SKM-1 (cell line): ENCODE measurements around the gene SDC1.

Experiments used
- DNase-seq: peaks from one replicate; lab custom pipeline; 2025; ENCODE audit not compliant: unreplicated experiment; lab: John Stamatoyannopoulos, UW

The SDC1 gene

DNA sequence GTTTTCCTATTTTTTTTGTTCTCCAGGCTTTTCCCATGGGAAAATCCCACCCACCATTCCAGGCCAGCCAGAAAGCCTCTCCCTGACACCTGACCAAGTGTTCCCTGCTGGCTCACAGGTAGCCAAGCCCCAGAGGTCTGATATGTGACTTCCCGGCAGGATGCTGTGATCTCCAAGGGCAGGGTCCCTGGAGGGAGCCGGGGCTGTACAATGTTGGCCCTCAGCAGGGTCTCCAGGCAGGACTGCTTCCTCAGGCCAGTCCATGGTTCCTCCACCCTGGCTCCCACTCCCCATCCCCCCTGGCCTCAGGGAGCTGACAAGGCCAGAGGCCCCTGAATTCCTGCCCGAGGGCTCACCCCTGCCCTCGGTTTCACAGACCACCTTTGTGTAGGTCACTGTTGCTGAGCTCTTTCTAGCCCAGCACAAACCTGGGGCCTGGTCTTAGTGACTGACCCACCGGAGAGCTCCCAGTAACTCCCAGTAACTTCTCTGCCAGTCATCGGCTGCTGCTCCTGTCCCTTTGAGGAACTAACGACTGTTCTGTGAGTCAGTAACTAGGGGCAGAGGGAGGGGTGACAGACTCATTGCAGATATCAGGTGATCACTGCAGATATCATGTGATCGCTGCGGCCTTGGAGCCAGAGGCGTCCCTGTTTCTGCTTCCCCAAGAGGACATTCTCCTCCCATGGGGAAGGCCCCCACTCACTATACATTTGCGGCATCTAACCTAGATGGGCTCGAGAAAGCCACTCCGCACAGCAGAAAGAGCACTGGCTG is 38.7 kb downstream of the SDC1 start:
- DNase-seq: peak; percentile 91

DNA sequence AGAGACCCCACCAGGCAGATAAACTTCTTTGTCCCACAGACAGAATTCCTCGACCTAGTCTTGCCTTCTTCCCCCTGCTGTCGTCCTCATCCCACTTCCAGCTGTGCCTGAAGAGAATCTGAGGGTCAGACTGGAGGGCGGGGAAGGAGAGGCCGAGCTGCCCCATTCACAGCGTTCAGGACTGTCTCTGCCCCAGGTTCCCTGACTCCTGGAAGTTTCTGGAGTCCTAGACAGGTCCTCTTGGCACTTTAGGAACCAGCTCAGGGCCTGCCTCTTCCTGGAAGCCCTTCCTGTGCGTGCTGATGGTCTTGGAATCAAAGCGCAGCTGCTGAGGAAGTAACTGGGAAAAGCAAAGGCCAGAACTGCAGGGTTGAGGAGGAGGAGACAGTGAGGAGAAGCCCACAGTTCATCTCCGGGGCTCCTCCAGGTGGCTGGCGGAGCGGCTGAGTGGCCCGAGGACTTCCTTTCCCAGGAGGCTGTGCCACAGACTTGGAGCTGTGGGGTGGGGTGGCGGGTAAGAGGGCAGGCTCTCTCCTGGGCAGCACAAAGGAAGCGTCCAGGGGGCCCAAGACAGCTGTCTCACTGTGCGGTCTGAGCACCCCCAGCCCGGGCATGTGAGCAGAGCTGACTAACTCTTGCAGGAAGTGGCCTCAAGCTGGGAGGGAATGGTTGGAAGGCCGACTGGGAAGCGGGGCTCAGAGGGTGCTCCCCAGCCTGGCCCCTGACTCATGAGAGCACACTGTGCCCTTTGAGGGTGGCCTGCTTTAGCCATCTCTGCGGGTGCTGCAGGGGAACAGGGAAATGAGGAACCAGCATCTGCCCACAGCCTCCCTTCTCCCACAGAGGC is 39.5 kb downstream of the SDC1 start:
- peak; percentile 43 for DNase-seq

DNA sequence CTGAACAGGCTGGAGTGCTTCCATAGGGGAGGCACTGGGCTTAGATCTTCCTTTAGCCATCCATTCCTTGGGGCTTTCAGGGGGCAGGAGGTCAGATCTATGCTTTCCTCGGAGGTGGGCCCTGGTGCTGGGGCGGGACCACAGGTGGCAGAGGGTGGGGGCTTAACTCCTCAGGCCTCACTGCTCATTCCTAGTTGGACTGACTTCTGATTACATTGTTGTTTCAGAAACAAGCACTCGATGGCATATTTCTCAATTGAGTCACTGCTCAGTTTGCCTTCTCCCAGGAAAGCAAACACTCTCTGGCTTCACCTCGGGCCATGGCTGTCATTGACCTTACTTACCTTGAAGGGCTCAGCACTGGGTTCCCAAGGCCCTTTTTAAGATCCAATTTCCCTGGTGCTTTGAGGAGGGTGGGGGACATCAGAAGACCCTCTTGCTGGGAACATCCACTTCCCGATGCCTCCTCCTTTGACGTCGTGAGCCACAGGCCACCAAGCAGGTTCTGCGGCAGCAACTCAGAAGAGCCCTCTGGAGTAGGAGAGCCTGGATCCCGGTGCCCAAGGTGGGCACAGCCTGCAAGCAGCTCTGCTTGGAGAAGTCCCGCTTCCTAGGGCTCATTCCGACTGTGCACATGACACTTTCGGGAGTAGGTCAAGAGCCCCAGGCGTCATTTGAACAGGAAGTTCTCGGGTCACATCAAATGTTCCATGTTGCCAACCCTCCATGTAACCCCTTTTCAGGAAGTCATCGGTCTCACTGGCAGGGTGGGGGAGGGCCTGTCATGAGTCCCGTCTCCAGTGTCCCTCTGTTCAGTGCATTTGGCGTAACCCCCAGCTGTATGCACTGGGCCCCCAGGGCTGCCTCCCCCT is 40.6 kb downstream of the SDC1 start:
- no peak for DNase-seq

DNA sequence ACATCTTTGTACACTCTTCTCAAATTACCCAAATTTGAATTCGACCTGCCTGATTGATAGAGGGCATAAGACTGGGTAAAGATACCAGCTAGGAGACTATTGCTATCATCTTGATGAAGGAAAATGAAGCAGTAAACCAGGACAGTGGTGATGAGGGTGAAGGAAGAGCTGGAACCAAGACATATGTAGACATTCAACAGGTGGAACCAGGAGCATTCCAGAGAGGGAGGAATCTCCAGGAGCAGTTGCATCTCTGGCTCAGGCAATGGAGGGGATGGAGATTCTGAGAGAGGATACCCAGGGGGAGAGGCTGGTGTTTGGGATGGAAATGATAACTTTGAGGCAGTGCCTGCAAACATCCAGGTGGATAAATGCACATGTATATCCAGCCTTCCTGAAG is 41.6 kb downstream of the SDC1 start:
- DNase-seq: no peak

DNA sequence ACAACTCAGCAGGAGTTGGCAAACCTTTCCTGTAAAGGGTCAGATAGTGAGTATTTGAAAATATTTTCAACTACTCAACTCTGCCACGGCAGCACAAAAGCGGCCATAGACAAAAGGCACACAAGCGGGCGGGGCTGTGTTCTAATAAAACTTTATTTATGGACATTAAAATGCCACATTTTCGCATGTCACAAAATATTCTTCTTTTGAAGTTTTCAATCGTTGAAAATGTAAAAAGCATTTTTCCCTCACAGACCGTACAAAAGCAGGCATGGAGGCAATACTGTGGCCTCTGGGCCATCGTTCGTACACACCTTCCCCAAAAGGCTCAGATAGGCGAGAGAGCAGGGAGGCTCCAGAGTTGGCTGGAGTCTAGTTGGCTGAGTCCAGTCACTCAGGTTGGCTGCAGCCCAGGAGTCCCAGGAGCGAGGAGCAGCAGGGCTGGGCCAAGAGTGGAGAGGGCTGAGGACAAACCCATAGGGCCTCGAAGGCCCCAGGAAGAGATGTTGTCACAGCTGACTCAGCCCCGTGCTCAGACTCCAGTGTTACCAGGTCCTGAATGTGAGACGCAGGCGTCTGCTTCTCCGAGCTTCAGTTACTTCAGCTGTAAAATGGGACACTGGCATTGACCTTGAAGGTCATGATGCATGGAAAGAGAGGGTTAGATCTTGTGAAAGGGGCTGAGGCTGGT is 42.5 kb downstream of the SDC1 start:
- no peak for DNase-seq

DNA sequence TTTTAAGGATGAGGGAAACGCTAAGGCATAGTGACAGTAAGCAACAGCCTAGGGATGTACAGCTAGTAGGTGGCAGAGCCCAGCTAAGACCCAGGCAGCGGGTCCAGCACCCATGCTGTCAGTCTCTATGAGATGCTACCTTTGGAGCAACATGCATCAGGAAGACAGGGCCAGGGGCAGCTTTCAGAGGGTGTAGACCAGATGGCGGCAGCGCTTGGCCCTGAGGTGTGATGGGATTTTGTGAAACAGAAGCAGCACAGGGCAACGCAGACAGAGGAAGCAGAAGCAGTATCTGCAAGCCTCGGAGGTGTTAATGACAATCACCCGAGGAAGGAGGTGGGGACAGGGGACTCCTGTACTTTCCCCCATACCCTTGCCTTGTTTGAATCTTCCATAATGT is 43.2 kb downstream of the SDC1 start:
- no peak for DNase-seq

DNA sequence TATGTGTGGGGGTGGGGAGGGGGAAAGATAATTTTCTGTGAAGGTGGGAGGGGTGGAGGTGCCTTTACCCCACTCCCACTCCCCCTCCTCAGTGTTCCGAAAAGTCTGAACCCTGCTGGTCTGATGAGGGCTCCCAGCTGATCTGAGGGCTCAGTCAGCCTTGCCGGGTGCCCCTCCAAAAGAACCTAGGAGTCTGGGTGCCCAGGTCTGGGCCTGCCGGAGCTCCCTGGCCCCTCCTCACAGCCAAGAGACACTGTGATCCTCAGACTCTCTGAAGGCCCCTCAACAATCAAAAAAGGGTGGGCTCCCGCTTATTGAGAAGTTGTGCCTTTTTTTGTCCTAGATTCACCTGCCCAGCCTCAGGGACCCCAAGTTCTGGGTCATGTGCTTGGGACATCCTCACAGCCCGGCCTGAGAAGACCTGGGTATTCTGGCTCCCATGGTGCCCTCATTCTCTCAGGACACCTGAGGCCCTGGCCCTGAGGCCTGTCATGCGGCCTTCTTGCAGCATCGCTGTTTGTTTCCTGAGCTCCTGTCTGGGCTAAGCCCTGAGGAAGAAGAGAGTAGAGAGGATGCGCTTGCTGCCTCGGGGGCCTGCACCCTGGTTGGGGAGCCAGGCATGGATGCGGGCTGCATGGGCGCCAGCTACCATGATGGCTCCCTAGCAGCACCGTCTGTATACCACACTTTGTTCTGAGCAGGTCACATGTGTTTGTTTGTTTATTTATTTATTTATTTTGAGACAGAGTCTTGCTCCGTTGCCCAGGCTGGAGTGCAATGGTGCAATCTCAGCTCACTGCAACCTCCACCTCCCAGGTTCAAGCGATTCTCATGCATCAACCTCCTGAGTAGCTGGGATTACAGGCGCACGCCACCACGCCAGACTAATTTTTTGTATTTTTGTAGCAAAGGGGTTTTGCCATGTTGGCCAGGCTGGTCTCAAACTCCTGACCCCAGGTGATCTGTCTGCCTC is 44.0 kb downstream of the SDC1 start:
- DNase-seq: no peak

DNA sequence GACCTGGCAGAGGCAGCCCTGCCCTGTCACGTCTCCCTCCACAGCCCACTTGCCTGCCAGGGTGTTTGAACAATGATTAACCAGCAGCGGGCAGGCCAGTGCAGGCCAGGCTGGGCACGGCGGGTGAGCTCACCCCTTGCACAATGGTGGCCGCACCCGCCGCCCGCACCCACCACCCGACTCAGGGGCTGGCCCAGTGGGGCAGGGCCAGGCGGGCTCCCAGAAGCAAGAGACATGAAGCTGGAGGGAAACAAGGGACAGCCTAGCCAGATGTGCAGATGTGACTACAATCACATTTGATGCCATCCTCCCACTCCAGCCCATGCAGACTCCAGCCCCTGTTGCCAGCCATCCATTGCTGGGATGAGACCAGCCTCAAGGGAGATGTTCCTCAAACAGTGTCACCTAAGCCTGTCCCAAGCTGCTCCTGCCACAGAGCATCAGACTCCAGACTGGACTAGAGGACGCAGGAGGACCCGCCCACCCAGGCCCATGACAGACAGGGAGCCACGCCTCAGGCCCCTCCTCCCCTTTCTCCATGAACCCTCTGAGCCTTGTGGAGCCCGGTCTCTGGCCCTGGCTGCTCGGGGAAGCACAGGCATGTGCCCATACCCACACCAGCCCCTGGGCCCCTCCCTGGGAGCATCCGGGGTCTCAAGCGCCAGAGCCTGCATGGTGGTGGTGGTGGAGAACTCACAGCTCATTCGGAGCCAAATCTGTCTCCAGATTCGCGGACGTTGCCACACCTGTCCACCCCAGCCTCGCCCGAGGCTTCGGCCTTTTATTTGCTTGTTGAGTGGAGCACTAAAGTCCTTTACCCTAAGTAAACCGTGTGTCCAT is 45.0 kb downstream of the SDC1 start:
- no peak for DNase-seq

DNA sequence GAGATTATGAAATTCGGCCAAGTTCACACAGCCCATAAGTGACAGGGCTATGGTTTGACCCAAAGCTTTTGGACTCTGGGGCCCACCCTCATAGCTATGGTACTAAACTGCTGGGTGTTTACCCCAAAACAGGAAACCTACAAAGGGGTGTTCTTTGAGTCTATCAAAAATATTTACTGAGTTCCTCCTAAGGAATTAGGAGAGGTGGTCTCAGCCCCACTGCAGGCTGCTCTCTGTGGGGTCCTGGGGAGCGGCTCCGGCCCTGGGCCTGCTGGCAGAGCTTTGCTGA is 45.5 kb downstream of the SDC1 start:
- DNase-seq: no peak

DNA sequence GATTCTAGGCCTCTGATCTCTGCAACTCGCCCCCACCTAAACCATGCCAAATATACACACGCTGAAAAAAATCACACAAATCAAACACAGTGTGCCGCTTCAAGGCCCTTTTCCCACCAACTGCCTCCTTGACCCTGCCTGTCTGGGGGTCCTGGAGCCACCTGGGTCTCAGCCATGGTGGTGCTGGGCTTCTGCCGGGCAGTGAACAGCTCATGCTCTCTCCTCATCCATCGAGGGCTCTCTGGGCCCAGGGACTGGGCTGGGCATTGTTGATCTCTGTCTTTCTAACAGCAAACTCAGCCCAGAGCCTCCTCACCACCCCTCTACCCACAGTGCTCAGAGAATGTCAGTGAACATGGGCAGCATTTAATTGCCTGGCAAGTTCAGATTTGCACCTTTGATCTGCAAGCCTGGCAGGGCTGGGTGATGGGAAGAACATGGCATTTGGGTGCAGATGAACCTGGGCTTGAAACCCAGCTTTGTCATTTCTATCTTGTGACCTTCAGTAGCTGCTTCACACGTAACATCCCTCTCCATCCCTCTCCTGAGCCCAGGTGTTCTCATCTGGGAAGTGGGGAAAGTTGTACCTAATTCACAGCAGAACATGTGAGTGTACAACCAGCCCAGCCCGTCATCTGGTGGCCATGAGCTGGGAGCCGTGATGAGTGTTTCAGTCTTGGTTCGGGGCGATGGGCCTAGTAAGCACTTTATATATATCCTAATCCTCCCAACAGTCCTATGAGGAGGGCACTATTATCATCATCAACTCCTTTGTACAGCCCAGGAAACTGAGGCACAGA is 46.1 kb downstream of the SDC1 start:
- no peak for DNase-seq

DNA sequence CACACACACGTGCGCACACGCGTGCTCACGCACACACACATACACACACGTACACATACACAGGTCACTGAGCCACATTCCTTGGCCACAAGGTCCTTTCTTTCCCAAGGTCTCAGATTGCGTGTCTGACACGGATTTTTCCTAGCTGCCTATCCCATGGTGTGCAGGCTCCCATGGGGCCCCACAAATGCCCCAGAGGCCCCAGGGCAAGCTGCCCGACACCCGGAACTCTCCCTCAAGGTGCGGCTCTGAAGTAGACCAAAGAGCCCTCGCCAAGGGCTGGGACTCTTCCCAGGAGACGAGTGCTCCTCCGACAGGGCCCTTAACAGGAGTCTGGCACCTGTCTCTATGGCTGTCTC is 46.7 kb downstream of the SDC1 start:
- DNase-seq: no peak

DNA sequence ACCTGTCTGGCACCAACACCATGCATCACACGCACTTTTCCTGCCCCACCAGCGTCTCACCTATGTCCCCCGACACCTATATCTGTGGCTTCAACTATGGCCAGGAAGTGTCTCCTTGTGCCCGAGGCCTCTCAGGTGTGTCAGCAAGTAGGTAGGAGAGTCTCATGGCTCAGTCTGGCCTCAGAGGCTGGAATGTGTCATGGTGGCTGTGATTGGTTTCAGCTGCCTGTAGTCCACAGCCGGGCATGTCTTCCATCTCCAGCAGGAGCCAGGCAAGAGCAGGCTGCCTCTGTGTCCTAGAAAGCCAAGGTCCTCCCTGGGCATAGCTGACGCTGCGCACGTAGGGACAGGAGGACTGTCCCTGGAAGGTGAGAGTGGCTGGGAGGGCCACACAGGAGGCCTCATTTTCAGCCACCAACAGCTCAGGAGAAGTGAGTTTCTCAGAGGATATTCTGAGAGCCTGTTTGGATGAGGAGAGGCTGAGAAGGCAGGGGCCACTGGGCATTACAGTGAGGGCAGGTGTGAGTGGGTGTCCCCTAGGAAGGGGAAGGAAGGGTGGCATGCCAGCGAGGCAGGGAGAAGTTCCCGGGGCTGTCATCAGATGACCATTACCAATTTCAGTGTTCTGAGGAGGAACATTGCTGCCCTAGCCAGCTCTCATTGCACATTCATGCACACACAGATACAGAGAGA is 47.2 kb downstream of the SDC1 start:
- DNase-seq: no peak

DNA sequence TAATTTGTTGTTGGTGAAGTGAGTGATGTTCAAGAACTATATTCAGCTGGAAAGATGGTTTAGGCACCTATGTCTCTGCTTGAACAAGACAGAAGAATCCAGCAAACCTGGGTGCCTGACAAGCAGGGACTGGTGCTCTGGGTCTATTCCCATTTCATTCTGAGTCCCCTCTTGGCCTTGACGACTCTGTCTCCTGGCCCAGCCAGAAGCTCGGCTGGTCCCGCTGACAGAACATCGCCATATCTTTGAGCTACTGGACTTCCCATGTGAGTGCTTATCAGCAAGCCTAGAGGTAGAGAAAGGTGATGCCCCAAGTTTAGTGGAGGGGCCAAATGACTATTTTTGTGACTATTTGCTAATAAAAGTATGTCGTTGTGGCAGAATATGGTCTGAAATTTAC is 48.2 kb downstream of the SDC1 start:
- no peak for DNase-seq

DNA sequence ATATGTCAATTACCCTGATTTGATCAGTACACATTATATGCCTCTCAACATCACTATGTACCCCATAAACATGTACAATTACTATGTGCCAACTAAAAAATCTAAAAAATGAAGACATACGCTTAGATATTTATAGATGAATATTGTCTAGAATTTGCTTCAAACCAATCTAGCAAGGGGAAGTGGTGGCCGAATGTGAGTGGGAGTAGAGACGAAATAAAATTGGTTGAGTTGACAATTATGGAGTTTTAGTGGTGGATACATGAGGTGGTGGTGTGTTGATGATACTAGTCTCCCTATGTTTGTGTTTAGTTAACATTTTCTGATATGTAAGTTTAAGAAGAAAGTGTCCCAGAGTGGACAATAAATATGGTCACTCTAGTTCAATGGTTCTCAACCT is 49.0 kb downstream of the SDC1 start:
- DNase-seq: no peak

DNA sequence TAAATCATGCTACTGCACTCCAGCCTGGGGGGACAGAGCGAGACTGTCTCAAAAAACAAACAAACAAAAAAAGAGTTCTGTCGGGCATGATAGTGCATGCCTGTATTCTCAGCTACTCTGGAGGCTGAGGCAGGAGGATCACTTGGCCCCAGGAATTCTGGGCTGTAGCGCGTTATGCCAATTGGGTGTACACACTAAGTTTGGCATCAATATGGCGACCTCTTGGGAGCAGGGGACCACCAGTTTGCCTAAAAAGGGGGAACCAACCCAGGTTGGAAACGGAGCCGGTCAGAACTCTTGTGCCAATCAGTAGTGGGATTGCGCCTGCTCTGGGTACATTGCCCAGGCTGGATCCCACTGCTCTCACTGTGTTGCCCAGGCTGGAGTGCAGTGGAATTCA is 49.7 kb downstream of the SDC1 start:
- no peak for DNase-seq

DNA sequence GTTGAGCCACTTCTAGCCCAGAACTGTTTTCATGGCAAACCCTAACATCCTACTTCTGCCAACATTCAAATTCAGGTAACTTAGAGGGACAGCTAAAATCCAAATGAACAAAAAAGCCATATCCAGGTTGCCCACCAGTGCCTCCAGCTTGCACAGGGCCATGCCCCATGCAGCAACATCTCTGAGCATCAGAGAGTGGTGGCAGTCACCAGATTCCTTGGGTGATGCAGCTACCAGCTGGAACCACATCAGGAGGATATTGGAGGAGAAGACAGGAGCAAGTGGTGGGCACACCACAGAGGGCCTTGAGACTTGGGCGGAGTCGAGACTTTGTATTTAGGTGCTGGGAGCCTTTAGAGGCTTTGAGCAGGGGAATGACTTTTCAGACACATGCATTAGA is 50.5 kb downstream of the SDC1 start:
- no peak for DNase-seq

DNA sequence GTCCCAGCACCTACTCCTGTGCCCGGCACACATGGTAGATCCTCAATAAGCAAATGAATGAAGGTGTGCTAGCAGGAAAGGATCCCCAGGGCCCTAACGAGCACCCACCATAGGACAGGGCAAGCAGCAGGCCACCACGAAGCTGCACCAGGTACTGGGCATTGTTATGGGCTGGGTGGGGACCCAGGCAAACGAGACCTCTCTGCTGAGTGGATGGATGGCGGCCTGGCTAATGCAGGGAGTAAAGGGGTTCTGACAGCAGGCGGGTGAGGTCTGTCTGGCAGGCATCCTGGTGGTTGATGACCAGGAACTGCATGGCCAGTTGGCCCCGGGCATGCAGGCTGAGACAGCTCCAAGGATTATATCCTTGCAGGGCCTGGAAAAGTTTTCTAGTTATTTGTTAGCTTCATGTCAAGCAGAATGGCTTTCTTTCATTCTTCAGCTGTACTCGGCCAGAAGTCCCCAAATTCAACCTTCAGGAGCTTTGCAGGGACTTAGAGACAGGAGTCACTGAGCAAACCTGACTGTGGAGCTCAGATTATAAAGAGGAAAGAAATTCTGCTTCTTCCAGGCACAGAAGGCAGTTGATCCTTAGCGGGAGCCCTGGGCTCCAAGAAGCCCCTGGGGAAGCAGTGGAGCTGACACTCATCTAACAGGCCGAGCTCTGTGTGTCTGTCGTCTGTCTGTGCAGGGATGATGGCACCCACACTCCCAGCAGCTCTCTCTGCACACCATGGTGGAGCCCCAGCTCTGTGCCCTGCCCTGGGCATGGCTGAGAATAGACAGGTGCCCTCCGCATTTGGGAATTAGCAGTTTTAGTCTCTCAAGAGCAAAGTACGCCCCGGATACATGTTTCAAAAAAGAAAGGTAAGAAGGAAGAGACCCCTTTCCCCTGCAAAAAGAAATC is 51.2 kb downstream of the SDC1 start:
- no peak for DNase-seq
